ENCODE data around the gene EYA3. TPM values are rescaled to one million over a fixed set of nuclear protein-coding genes. Genes with fewer than 3 reads are reported as not detected.

The EYA3 gene
- total and polyA plus RNA-seq, 2 of the 4 experiments (the other 2 are of a cell fraction) = 9.1 to 17.6 TPM

- no peak overlapping the region for H4K91ac ChIP-seq (ENCODE audit: insufficient read depth, low read depth, low read length)
- no peak for DNase-seq
- H3K18ac ChIP-seq (ENCODE audit: low read depth, low read length) = no peak overlapping the region
- no peak overlapping the region for H4K5ac ChIP-seq (ENCODE audit: low read depth, low read length)
- H3K4me1 ChIP-seq (ENCODE audit: control insufficient read depth, insufficient read depth, low read length) = peaks cover 14% of the 10 kb centered on the region
- H3K4me3 ChIP-seq (ENCODE audit: insufficient read depth, low read depth, low read length) = no peak overlapping the region
- ATAC-seq (ENCODE audit: low read depth) = no peak
- no peaks in the 10 kb centered on the region for H3K36me3 ChIP-seq (ENCODE audit: control insufficient read depth, insufficient read depth, low read length)
- no peak overlapping the region for H3K4me2 ChIP-seq (ENCODE audit: low read depth, low read length)
- CTCF ChIA-PET = no interaction called here
- intact Hi-C loops (cut with micrococcal nuclease) = no loop called here
- H2BK5ac ChIP-seq (ENCODE audit: low read depth, low read length, poor library complexity, severe bottlenecking) = no peak overlapping the region
- TF ChIP-seq FOS (IDR thresholded peaks at IDR 0.05; ENCODE audit: low read depth, low read length) = no peak
- TF ChIP-seq, protein P1, sequence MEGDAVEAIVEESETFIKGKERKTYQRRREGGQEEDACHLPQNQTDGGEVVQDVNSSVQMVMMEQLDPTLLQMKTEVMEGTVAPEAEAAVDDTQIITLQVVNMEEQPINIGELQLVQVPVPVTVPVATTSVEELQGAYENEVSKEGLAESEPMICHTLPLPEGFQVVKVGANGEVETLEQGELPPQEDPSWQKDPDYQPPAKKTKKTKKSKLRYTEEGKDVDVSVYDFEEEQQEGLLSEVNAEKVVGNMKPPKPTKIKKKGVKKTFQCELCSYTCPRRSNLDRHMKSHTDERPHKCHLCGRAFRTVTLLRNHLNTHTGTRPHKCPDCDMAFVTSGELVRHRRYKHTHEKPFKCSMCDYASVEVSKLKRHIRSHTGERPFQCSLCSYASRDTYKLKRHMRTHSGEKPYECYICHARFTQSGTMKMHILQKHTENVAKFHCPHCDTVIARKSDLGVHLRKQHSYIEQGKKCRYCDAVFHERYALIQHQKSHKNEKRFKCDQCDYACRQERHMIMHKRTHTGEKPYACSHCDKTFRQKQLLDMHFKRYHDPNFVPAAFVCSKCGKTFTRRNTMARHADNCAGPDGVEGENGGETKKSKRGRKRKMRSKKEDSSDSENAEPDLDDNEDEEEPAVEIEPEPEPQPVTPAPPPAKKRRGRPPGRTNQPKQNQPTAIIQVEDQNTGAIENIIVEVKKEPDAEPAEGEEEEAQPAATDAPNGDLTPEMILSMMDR (conservative IDR thresholded peaks at IDR 0.05; ENCODE audit: low read depth, low read length) = no peak
- TF ChIP-seq MXI1 (IDR thresholded peaks at IDR 0.05; ENCODE audit: borderline replicate concordance, low read depth, low read length) = no peak
- TF ChIP-seq, protein P2, sequence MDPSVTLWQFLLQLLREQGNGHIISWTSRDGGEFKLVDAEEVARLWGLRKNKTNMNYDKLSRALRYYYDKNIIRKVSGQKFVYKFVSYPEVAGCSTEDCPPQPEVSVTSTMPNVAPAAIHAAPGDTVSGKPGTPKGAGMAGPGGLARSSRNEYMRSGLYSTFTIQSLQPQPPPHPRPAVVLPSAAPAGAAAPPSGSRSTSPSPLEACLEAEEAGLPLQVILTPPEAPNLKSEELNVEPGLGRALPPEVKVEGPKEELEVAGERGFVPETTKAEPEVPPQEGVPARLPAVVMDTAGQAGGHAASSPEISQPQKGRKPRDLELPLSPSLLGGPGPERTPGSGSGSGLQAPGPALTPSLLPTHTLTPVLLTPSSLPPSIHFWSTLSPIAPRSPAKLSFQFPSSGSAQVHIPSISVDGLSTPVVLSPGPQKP (IDR thresholded peaks at IDR 0.05; ENCODE audit: borderline replicate concordance, low read depth, low read length) = no peak
- TF ChIP-seq BHLHE40 (IDR thresholded peaks at IDR 0.05; ENCODE audit: low read depth, low read length) = no peak
- TF ChIP-seq MAZ (IDR thresholded peaks at IDR 0.05; ENCODE audit: borderline replicate concordance, low read depth, low read length) = no peak
- no peak for TF ChIP-seq RFX5 (IDR thresholded peaks at IDR 0.05; ENCODE audit: low read depth, low read length)
- H4K8ac ChIP-seq (ENCODE audit: low read depth in 2 of 2, low read length in 2 of 2) = no peak overlapping the region
- POLR2A ChIA-PET (ENCODE audit: unreplicated experiment) = no interaction called here
- H2BK120ac ChIP-seq (ENCODE audit: low read depth, low read length) = no peak overlapping the region
- no peak overlapping the region for H2AK5ac ChIP-seq (ENCODE audit: low read depth, low read length)
- no peak overlapping the region for H2AFZ ChIP-seq (replicated peaks; ENCODE audit: low read length, poor library complexity)
- no peak overlapping the region for H3K14ac ChIP-seq (replicated peaks; ENCODE audit: low read depth, low read length)
- 76% methylated on average over 2 of the region's 6 CpGs; no CpG with 5 or more reads in 1 of the 2 experiments for WGBS, 2 experiments (ENCODE audit: extremely low coverage in 2 of 2, insufficient read length in 1 of 2)
- dilution Hi-C loops (cut with HindIII; ENCODE audit: low sequenced_read_pairs, unreplicated experiment) = no loop called here
- no peak overlapping the region for H2BK20ac ChIP-seq (ENCODE audit: low read depth, low read length)
- H3K9ac ChIP-seq (ENCODE audit: low read depth, low read length) = no peak overlapping the region
- no peak overlapping the region for H3K4ac ChIP-seq (ENCODE audit: low read depth, low read length)
- H2BK15ac ChIP-seq (ENCODE audit: low read depth, low read length) = no peak overlapping the region
- H3K9me1 ChIP-seq (ENCODE audit: insufficient read depth, low read length) = peaks cover 23% of the 10 kb centered on the region
- no peak overlapping the region for H3K23ac ChIP-seq (ENCODE audit: low read depth, low read length)
- in situ Hi-C loops (cut with MboI; ENCODE audit: low sequenced_read_pairs) = no loop called here
- no peak overlapping the region for H3K27ac ChIP-seq (ENCODE audit: insufficient read depth, low read length)
- peaks cover 10 to 24% of the 10 kb centered on the region in 2 experiments for H3K79me1 ChIP-seq (ENCODE audit: low read depth in 1 of 2, low read length in 2 of 2)
- peaks cover 25% of the 10 kb centered on the region for H3K27me3 ChIP-seq (ENCODE audit: control insufficient read depth, insufficient read depth, low read length)
- H3K9me3 ChIP-seq (ENCODE audit: control insufficient read depth, insufficient read depth, low read length) = no peaks in the 10 kb centered on the region
- H4K20me1 ChIP-seq (ENCODE audit: insufficient read depth, low read length) = no peaks in the 10 kb centered on the region; the same call in 1 of the 2 replicates
- no TSS peak for BruUV-seq (replicated peaks)
- no peak overlapping the region for H3K56ac ChIP-seq (ENCODE audit: extremely low read depth, insufficient read depth, low read length)
- H2AK9ac ChIP-seq (replicated peaks; ENCODE audit: low read depth, low read length, poor library complexity) = no peak overlapping the region
Observed at GRCh38 chr1:27956761-27957160, 131.6 kb downstream of the EYA3 start.

Data from IMR-90 (cell line).